Femur (tissue), 1 donor: ENCODE results near the gene ARIH2.

ENCODE experiments used
- DNase-seq: peaks from one replicate; pipeline ENCODE4 v3.0.0-alpha.2; 2017

The ARIH2 gene

GRCh38 chr3:48974076-48974864 lies 55.6 kb downstream of the ARIH2 start:
- DNase-seq: no peak

- DNase-seq: no peak
These were observed 60.8 kb downstream of the ARIH2 start for GRCh38 chr3:48979451-48979850.

GRCh38 chr3:48980295-48980694 lies 61.7 kb downstream of the ARIH2 start:
- no peak for DNase-seq

GRCh38 chr3:48982016-48982415 lies 63.4 kb downstream of the ARIH2 start:
- no peak for DNase-seq

GRCh38 chr3:48982686-48983085 lies 64.0 kb downstream of the ARIH2 start:
- no peak for DNase-seq

GRCh38 chr3:48983096-48983495 lies 64.5 kb downstream of the ARIH2 start:
- no peak for DNase-seq

GRCh38 chr3:48984663-48985062 lies 66.0 kb downstream of the ARIH2 start:
- DNase-seq: no peak

- no peak for DNase-seq
These were observed 67.3 kb downstream of the ARIH2 start for GRCh38 chr3:48985831-48986376.

GRCh38 chr3:48989126-48989795 lies 70.6 kb downstream of the ARIH2 start:
- DNase-seq: no peak

GRCh38 chr3:48989796-48990635 lies 71.4 kb downstream of the ARIH2 start, which contains the start of gene P4HTM:
Gene P4HTM, plus strand, starts transcription at chr3:48990241. Its CDS starts 16 bp downstream, at chr3:48990257.
- DNase-seq: peak; percentile 94

GRCh38 chr3:48990636-48991469 lies 72.2 kb downstream of the ARIH2 start:
- DNase-seq: no peak

GRCh38 chr3:48991851-48992545 lies 73.4 kb downstream of the ARIH2 start:
- no peak for DNase-seq

GRCh38 chr3:48993834-48994233 lies 75.2 kb downstream of the ARIH2 start:
- DNase-seq: no peak

GRCh38 chr3:48996640-48997039 lies 78.0 kb downstream of the ARIH2 start:
- DNase-seq: no peak

GRCh38 chr3:48997102-48997635 lies 78.5 kb downstream of the ARIH2 start:
- DNase-seq: no peak

- no peak for DNase-seq
These were observed 79.3 kb downstream of the ARIH2 start for GRCh38 chr3:48997714-48998637.

- DNase-seq: no peak
These were observed 80.6 kb downstream of the ARIH2 start for GRCh38 chr3:48999085-48999858.

GRCh38 chr3:49001155-49001554 lies 82.5 kb downstream of the ARIH2 start:
- no peak for DNase-seq
